Measurements from ENCODE around the gene PAX2.

PAX2 gene

GRCh38 chr10:100749309-100750217, 4.2 kb downstream of the PAX2 start:
- TF ChIP-seq POLR2A (IDR thresholded peaks at IDR 0.05; ENCODE audit: low read depth, low read length) (no peak), TAF1 (IDR thresholded peaks at IDR 0.05; ENCODE audit: low read depth, low read length) (no peak), POU2F2 (IDR thresholded peaks at IDR 0.05; ENCODE audit: low read depth, low read length) (no peak), POLR2AphosphoS5 (IDR thresholded peaks at IDR 0.05; ENCODE audit: low read depth, low read length) (no peak), SPI1 (IDR thresholded peaks at IDR 0.05; ENCODE audit: low read depth, low read length) (no peak), PAX5 (IDR thresholded peaks at IDR 0.05; ENCODE audit: insufficient read depth, low read length, severe bottlenecking) (no peak)
- FAIRE-seq (no peak), DNase-seq (ENCODE audit: insufficient read length, low spot score) (no peak)

- FAIRE-seq (no peak), DNase-seq (ENCODE audit: insufficient read length, low spot score) (no peak)
- TF ChIP-seq PAX5 (IDR thresholded peaks at IDR 0.05; ENCODE audit: insufficient read depth, low read length, severe bottlenecking), result no peak
- no peak for TF ChIP-seq SPI1 (IDR thresholded peaks at IDR 0.05; ENCODE audit: low read depth, low read length)
- no peak for TF ChIP-seq TAF1 (IDR thresholded peaks at IDR 0.05; ENCODE audit: low read depth, low read length)
- no peak for TF ChIP-seq POLR2A (IDR thresholded peaks at IDR 0.05; ENCODE audit: low read depth, low read length)
- no peak for TF ChIP-seq POU2F2 (IDR thresholded peaks at IDR 0.05; ENCODE audit: low read depth, low read length)
- no peak for TF ChIP-seq POLR2AphosphoS5 (IDR thresholded peaks at IDR 0.05; ENCODE audit: low read depth, low read length)
Measured at GRCh38 chr10:100750291-100751210, 5.2 kb downstream of the PAX2 start.

GRCh38 chr10:100751211-100751933, 6.0 kb downstream of the PAX2 start:
- no peak for TF ChIP-seq POLR2AphosphoS5 (IDR thresholded peaks at IDR 0.05; ENCODE audit: low read depth, low read length)
- no peak for TF ChIP-seq PAX5 (IDR thresholded peaks at IDR 0.05; ENCODE audit: insufficient read depth, low read length, severe bottlenecking)
- TF ChIP-seq SPI1 (IDR thresholded peaks at IDR 0.05; ENCODE audit: low read depth, low read length), result no peak
- TF ChIP-seq TAF1 (IDR thresholded peaks at IDR 0.05; ENCODE audit: low read depth, low read length), result no peak
- no peak for TF ChIP-seq POU2F2 (IDR thresholded peaks at IDR 0.05; ENCODE audit: low read depth, low read length)
- TF ChIP-seq POLR2A (IDR thresholded peaks at IDR 0.05; ENCODE audit: low read depth, low read length), result no peak
- FAIRE-seq (no peak), DNase-seq (ENCODE audit: insufficient read length, low spot score) (no peak)

GRCh38 chr10:100755821-100756220, 10.4 kb downstream of the PAX2 start:
- TF ChIP-seq PAX5 (IDR thresholded peaks at IDR 0.05; ENCODE audit: insufficient read depth, low read length, severe bottlenecking) (no peak), POU2F2 (IDR thresholded peaks at IDR 0.05; ENCODE audit: low read depth, low read length) (no peak), POLR2AphosphoS5 (IDR thresholded peaks at IDR 0.05; ENCODE audit: low read depth, low read length) (no peak), POLR2A (IDR thresholded peaks at IDR 0.05; ENCODE audit: low read depth, low read length) (no peak), TAF1 (IDR thresholded peaks at IDR 0.05; ENCODE audit: low read depth, low read length) (no peak)
- FAIRE-seq, result no peak
- DNase-seq (ENCODE audit: insufficient read length, low spot score), result no peak

GRCh38 chr10:100759331-100759730, 13.9 kb downstream of the PAX2 start:
- DNase-seq (ENCODE audit: insufficient read length, low spot score) (no peak), FAIRE-seq (no peak)
- TF ChIP-seq SPI1 (IDR thresholded peaks at IDR 0.05; ENCODE audit: low read depth, low read length), result no peak
- TF ChIP-seq PAX5 (IDR thresholded peaks at IDR 0.05; ENCODE audit: insufficient read depth, low read length, severe bottlenecking), result no peak
- no peak for TF ChIP-seq POLR2AphosphoS5 (IDR thresholded peaks at IDR 0.05; ENCODE audit: low read depth, low read length)
- no peak for TF ChIP-seq TAF1 (IDR thresholded peaks at IDR 0.05; ENCODE audit: low read depth, low read length)
- no peak for TF ChIP-seq POLR2A (IDR thresholded peaks at IDR 0.05; ENCODE audit: low read depth, low read length)
- no peak for TF ChIP-seq POU2F2 (IDR thresholded peaks at IDR 0.05; ENCODE audit: low read depth, low read length)

- DNase-seq (ENCODE audit: insufficient read length, low spot score) (no peak), FAIRE-seq (no peak)
- no peak for TF ChIP-seq PAX5 (IDR thresholded peaks at IDR 0.05; ENCODE audit: insufficient read depth, low read length, severe bottlenecking)
- no peak for TF ChIP-seq POLR2A (IDR thresholded peaks at IDR 0.05; ENCODE audit: low read depth, low read length)
- no peak for TF ChIP-seq TAF1 (IDR thresholded peaks at IDR 0.05; ENCODE audit: low read depth, low read length)
- no peak for TF ChIP-seq POU2F2 (IDR thresholded peaks at IDR 0.05; ENCODE audit: low read depth, low read length)
- no peak for TF ChIP-seq POLR2AphosphoS5 (IDR thresholded peaks at IDR 0.05; ENCODE audit: low read depth, low read length)
- no peak for TF ChIP-seq SPI1 (IDR thresholded peaks at IDR 0.05; ENCODE audit: low read depth, low read length)
Measured at GRCh38 chr10:100760726-100761125, 15.3 kb downstream of the PAX2 start.

- no peak for DNase-seq (ENCODE audit: insufficient read length, low spot score)
- no peak for FAIRE-seq
- TF ChIP-seq POLR2AphosphoS5 (IDR thresholded peaks at IDR 0.05; ENCODE audit: low read depth, low read length) (no peak), POLR2A (IDR thresholded peaks at IDR 0.05; ENCODE audit: low read depth, low read length) (no peak), POU2F2 (IDR thresholded peaks at IDR 0.05; ENCODE audit: low read depth, low read length) (no peak), TAF1 (IDR thresholded peaks at IDR 0.05; ENCODE audit: low read depth, low read length) (no peak), PAX5 (IDR thresholded peaks at IDR 0.05; ENCODE audit: insufficient read depth, low read length, severe bottlenecking) (no peak), SPI1 (IDR thresholded peaks at IDR 0.05; ENCODE audit: low read depth, low read length) (no peak)
Measured at GRCh38 chr10:100761191-100761590, 15.8 kb downstream of the PAX2 start.

- no peak for TF ChIP-seq POLR2AphosphoS5 (IDR thresholded peaks at IDR 0.05; ENCODE audit: low read depth, low read length)
- no peak for TF ChIP-seq PAX5 (IDR thresholded peaks at IDR 0.05; ENCODE audit: insufficient read depth, low read length, severe bottlenecking)
- no peak for TF ChIP-seq SPI1 (IDR thresholded peaks at IDR 0.05; ENCODE audit: low read depth, low read length)
- TF ChIP-seq TAF1 (IDR thresholded peaks at IDR 0.05; ENCODE audit: low read depth, low read length), result no peak
- TF ChIP-seq POU2F2 (IDR thresholded peaks at IDR 0.05; ENCODE audit: low read depth, low read length), result no peak
- TF ChIP-seq POLR2A (IDR thresholded peaks at IDR 0.05; ENCODE audit: low read depth, low read length), result no peak
- no peak for FAIRE-seq
- DNase-seq (ENCODE audit: insufficient read length, low spot score), result no peak
Measured at GRCh38 chr10:100763043-100763747, 17.8 kb downstream of the PAX2 start.
